Kidney capillary endothelial cell (primary cell): ENCODE data around the gene ZNF83.
A peak's percentile ranks its signal among the peaks of the same experiment; 100 is the strongest.
"Not testable (repeated sequence)": the region's sequence is repeated elsewhere in the genome, so short reads cannot be mapped to it uniquely, and the experiment has no call there.

Experiments used
- DNase-seq: peaks from one replicate; pipeline ENCODE4 v3.0.0-alpha.2; 2018; ENCODE audit warnings: low spot score

Gene ZNF83

DNA sequence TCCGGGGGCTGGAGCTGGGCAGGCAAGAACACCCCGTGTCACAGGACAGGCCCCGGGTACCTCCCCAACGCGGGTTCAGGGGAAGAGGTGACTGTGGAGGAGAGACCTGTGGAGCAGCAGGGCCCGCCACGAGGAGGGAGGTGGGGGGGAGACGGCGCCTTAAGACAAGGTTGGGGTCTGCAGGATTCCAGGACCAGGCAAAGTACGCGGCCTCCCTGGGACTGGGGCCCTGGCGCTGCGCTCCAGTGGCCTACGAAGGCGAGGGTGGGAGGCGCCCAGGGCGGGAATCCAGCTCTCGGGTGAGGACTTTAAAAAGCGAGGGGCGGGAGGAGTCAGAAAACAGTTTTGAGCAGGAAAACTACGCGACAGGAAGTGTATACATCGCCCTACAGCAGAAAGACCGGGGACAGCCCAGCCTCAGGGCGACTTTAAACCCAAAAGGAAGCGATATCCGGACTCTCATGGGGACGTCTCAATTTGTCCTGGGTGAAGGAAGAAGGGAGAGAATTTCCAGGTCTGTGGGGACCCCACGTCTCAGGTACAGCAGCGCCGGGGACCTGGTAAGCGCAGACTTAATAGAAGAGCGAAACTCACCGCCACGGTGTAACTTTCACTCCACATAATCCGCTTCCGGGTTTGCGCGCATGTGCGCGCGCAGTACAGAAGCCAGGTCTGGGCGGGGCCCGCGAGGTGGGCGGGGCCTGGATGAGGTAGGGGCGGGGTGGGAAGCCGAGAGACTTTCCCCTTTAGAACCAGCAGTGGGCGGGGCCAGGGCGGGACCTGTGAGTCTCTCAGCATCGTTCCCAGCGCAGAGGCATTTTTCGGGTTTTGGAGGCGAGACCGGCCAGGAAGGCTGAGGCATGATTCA is at the start of gene ZNF83:
ZNF83 (minus strand) TSS at position 638 of the 868 bp plus-strand sequence.
- DNase-seq = peak; percentile 77

DNA sequence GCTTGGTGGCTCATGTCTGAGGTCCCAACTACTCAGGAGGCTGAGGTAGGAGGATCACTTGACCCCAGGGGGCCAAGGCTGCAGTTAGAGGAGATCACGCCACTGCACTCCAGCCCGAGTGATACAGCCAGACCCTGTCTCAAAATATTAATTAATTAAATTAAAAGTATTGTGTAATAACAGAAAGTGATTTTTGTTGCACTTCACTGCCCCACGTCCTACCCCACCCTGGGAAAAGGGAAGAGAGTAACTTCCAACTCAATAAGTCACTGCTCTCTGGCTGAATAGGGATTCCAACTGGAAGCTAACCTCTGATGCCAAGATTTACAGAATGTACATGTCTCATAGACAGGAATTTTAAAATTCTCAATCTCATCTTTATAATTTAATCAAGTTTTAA is 49.5 kb upstream of the ZNF83 start:
- DNase-seq = no peak

DNA sequence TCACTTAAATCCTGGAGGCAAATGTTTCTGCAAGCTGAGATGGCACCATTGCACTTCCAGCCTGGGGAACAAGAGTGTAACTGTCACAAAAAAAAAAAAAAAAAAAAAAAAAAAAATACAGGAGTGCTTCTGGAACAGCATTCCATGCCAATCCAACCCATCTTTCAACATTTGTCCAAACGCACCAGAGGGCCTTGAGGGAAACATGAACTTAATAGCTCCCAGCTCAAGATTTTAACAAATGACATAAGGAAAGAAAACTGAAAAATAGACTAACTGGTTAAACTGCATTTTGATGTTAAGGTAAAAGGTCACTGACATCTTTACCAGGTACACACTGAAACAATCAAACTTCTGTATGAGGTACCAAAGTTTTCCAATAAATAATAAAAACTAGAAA is 47.7 kb upstream of the ZNF83 start:
- no peak for DNase-seq

DNA sequence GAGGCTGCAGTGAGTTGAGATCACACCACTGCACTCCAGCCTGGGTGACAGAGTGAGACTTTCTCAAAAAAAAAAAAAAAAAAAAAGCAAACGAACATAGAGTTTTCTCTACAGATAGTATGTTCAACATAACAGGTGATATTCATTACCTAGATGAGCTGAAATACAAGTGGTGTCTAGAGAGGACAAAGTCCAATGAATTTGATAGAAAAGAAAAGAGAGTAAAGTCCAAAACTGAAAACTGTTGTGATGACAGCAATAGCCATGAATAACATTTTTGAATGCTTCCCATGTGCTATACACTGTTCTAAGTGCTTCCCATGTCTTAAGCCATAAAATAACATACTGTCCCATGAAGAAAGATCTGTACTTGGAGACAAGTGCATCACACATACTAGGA is 43.1 kb upstream of the ZNF83 start:
- not testable (repeated sequence) for DNase-seq

DNA sequence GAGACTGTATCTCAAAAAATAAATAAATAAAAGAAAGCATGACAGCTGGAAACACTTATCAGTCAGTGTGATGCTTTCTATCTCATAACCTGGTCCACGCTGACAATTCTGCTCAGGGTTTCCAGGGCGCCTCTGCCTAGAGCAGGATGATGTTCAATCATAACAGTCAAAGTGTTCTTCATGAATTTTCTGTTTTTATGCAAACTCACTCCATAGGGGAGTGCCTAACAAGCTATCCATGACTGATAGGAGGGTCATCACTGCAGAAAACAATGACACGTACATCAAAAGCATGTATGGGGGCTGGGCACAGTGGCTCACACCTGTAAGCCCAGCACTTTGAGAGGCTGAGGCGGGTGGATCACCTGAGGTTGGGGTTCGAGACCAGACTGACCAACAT is 41.4 kb upstream of the ZNF83 start:
- no peak for DNase-seq

DNA sequence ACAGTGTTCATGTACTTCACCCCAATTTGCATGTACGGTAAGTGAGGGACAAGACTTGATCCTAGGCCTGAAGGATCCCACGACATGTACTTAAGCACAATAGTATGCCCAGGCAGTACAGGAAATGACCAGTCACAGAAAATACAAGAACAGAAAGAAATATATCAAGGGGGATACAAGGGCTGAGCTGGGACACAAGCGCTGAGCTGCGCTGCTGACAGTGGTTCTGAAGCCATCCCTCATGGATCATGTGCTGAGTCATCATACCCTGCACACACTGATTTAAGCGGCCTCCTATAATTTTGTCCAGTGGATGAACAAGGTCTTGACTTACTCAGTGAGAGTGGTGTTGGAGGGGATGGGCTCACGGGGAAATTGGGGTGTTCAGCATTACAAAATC is 37.1 kb upstream of the ZNF83 start:
- DNase-seq = peak; percentile 59

DNA sequence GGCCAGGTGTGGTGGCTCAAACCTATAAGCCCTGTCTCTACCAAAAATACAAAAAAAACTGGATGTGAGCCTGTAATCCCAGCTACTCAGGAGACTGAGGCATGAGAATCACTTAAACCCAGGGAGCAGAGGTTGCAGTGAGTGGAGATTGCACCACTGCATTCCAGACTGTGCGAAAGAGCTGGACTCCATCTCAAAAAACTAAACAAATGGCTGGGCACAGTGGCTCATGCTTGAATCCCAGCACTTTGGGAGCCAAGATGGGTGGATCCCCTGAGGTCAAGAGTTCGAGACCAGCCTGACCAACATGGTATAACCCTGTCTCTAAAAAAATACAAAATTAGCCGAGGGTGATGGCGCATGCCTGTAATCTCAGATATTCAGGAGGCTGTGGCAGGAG is 34.9 kb upstream of the ZNF83 start:
- DNase-seq = no peak

DNA sequence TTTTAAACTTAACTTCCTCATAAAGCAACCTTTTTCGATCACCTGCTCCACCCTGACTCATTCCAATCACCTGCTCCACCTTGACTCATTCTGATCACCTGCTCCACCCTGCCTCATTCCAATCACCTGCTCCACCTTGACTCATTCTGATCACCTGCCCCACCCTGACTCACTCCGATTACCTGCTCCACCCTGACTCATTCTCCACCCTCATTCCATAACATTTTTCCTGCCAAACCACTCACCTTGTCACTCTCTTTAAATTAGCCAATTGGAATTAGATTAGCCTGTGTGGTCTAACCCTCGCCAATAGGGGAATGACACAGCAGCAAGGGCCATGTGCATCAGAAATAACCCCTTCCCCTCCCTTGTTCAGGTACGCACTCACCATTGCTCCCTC is 31.9 kb upstream of the ZNF83 start:
- no peak for DNase-seq

DNA sequence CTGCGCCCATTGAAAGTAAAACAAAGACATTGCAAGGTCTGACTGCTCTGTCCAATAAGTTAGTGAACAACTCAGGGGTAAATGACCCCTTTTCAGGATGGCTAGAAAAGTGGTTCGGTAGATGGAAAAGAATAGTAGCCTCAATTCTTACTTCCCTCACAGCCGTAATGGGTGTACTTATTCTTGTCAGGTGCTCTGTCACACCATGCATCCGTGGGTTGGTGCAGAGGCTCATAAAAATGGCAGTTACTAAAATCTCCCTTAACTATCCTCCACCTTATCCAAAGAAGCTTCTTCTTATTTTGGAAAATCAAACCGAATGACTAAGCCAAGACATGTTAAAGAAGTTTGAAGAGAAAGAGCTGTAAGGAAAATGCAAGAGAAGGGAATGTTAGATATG is 31.4 kb upstream of the ZNF83 start:
- DNase-seq = no peak

DNA sequence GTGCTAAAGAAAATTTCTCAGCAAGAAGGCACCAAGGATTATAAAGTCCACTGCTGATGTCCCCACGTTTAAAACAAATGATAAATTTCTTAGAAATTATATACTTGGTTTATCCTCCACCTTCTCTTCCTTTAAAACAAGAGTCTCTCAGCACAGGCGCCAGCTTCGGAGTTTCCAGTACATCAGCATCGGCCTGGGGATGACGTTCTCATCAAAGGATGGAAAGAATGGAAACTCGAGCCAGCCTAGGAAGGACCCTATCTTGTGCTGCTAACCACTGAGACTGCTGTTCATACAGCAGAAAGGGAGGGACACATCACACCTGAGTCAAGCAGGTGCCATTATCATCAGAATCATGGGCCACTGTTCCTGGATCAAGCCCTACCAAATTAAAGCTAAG is 29.8 kb upstream of the ZNF83 start:
- no peak for DNase-seq

DNA sequence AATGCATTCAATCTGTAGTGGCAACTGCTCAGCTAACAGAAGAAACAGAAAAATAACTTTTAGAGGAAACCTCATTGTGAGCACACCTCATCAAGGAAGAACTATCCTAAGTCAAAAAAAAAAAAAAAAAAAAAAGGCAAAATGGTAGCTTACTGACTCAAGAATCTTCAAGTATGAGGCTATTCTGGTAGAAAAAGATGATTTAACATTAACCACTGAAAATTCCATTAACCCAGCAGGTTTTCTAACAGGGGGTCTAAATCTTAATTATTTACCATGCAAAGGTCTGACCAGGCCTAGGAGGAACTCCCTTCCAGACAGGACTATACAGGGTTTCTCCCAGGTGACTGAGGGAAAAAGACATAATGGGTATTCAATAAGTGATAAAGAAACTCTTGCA is 28.4 kb upstream of the ZNF83 start:
- DNase-seq = no peak

DNA sequence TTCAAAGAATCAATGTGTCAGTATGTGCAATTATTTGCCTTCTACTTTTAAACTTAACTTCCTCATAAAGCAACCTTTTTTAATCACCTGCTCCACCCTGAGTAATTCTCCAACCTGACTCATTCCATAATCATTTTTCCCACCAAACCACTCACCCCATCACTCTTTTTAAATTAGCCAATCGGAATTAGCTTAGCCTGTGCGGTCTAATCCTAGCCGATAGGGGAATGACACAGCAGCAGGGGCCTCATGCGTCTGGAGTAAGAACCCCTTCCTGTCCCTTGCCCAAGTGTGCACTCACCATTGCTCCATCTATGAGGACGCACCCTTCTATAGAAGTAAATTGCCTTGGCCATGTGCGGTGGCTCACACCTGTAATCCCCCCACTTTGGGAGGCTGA is 27.4 kb upstream of the ZNF83 start:
- no peak for DNase-seq

DNA sequence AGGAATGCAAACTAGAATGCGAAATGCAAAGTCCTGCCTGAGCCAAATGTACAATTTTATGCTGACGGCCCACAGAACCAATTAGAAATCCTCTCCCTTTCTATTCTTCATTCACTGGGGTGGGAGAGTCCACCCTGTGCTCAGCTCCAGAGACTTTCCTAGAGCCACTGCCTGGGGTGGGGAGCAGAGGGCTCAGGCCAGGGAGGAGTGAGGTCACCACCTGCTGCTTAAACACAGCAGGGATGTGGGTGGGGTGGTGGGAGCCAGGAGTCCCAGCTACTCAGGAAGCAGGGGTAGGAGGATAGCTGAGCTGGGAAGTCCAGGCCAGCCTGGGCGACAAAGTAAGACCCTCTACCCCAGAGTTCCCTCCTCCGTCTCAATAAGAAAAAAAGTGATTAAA is 26.9 kb upstream of the ZNF83 start:
- DNase-seq = no peak

DNA sequence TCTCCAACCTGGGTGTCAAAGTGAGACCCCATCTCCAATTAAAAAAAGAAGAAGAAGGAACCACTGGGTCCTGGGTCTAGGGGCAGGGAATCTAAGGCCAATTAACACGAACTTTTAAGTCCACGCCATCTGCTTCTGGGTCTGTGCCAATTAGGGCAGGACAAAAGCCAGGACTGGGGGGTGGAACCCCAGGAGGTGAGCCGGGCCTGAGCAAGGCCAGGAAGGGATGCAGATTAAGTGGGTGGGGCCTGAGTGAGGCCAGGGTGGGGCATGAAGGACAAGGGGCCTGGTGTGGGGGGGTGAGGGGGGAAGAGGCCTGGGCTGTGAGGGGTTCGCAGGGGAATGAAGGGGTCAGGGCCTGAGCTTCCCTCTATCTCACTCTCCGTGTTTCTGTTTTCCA is 26.3 kb upstream of the ZNF83 start:
- no peak for DNase-seq

DNA sequence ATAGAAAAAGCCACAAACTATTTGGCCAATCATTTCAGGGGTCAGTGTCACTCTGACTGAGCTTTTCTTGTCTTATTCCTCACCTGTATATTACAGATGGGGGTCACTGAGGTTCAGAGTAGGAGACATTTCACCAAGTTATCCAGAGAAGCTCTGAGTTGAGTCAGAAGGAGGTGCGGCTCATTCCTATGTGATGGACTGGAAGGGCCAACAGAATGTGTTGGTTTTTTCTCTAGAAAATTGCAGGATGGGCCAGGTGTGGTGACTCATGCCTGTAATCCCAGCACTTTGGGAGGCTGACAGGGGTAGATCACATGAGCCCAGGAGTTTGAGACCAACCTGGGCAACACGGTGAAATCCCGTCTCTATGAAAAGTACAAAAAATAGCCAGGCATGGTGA is 24.5 kb upstream of the ZNF83 start:
- no peak for DNase-seq

DNA sequence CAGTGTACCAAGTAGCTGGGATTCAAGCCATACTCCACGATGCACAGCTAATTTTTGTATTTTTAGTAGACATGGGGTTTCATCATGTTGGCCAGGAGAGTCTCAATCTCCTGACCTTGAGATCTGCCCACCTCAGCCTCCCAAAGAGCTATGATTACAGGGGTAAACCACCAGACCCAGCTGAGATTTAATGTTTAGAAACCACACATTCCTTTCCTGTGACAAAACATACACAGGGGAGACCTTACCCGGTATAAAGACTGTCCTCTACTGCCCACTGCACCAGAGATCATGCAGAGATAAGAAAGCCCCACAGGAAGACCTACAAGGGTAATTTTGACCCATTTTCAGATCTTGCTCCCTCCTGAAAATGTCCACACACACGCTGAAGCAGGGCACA is 22.8 kb upstream of the ZNF83 start:
- no peak for DNase-seq

DNA sequence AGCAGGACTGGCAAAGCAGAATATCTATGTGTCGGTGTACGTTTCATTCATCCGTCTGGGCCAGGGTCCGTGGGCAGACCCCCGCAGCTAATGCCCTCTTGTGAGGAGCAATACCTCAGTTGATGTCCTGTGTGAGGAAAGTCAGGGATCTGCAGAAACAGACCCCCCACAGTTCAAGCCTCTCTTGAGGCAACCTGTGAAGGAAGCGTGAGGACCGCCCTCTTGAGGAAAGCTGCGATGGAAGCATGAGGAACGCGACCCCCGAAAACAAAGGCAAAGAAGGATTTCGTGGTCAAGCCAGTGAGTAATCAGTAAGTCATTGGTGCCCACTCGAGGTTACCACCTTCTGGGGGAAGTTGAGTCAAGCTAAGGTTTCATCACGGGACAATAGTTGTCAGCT is 20.9 kb upstream of the ZNF83 start:
- DNase-seq = no peak

DNA sequence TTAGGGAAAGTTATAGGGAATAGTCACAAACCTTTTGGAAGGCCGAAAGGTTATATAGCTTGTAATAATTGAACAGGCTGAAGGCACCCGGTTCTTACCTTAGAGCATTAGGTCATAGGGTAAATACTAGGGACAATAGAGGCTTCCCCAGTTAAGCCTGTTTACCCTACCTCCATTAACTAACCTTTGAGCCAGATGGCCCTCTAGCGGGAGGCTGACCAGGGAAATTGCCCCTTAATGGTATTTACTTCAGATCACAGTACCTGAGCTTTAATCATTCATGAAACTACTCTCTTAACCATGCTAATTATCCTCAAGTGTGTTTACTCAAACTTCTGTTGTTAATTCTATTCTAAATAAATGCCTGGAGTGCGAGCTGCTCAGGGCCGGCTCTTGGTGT is 20.4 kb upstream of the ZNF83 start:
- no peak for DNase-seq

DNA sequence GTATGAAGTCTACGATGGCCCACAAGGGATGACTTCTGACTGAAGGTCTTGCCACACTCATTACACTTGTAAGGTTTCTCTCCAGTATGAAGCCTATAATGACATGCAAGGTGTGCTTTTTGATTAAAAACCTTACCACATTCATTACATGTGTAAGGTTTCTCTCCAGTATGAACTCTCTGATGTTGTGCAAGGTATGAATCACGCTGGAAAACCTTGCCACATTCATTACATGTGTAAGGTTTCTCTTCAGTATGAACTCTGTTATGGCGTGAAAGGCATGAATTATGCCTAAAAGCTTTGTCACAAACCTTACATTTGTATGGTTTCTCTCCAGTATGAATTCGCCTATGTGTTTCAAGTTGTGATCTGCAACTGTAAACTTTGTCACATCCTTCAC is 15.0 kb upstream of the ZNF83 start:
- no peak for DNase-seq

DNA sequence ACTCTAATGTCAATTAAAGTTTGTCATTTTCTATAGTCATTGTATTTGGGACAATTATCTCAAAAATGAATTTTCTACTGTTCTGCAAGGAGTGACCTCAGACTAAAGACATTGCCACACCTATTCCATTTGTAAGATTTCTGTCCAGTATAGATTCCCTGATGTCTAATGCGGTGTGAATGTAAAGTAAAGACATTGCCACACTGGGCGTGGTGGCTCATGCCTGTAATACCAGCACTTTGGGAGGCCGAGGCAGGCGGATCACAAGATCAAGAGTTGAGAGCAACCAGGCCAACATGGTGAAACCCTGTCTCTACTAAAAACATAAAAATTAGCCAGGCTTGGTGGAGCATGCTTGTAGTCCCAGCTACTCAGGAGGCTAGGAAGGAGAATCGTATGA is 13.8 kb upstream of the ZNF83 start:
- DNase-seq = no peak

DNA sequence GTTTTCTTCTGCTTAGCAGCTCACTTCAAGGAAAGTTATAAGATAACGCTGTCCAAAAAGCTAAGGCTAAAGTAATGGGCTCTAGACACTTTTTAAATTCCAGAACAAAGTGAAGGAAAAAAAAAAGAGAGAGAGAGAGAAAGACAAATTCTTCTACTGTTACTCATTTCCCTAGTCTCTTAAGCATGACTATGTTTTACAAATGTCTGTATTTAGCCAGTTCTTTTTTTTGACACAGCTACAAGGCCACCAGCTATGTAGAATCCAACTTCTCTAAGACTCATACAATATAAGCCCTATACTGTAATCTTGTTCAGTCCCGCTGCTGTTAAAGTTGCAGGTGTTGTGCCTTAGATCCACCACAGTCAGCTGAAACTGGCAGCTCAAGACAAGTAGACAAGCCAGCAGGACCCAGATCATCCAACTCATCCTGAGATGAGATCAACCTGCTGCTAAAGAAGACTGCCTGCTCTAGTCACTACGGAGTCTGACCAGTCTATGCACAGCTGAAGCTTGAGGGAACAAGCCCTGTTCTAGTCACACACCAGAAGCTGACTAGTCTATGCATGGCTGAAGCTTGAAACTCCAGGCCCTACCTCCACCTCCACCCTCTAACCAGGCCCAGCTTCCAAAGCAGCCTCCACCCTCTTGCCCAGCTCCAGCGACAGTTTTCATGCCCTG is 10.3 kb upstream of the ZNF83 start:
- no peak for DNase-seq

DNA sequence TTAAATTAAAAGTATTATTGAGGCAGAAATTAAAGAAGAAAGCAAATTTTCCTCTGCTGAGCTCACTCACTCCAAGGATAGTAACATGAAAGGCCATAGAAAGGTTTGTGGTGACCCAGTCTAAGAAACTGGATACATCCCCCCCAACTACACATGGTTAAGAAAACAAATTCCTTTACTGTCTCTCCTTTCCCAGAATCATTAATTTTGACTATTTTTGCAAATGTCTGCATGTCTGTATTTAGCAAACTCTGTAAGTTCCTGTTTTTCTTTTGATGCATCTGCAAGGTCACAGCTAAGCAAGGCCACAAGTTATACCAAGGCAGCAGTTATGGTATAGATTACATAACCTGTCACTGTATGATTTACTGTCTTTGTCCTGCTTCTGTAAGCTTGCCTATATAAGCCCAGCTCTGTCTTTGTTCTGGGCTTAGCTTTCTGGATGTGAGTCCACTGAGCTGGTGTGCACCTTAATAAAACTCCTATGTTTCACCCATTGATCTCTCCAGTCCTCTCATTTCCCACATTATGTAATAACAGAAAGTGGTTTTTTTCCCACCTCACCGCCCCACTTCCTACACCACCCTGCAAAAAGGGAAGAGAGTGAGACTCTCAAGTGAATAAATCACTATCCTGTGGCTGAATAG is 8.5 kb upstream of the ZNF83 start:
- DNase-seq = no peak

DNA sequence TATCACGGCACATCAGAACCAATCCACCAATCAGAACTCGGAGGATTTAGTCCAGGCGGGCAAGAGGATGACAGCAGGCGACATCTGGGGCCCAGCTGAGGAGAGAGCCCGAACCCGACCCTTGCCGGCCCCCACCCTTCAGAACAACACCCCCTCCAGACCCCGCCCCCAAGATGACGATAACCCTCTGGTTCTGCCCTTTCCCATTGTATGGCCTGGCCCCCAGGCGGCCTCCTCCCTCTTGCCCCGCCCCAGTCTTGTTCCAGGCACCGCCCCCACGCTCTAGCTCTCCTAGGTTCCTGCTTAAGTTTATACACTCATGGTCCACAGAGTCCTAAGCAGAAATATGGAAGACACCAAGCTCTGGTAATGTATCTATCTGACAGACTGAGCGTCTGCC is 2.8 kb upstream of the ZNF83 start:
- no peak for DNase-seq
